ENCODE results near the gene SPOCK3. TPM values are rescaled to one million over a fixed set of nuclear protein-coding genes. Genes with fewer than 3 reads are reported as not detected.

Gene SPOCK3
- total RNA-seq, 2 experiments from 2014 or later: not detected

DNA sequence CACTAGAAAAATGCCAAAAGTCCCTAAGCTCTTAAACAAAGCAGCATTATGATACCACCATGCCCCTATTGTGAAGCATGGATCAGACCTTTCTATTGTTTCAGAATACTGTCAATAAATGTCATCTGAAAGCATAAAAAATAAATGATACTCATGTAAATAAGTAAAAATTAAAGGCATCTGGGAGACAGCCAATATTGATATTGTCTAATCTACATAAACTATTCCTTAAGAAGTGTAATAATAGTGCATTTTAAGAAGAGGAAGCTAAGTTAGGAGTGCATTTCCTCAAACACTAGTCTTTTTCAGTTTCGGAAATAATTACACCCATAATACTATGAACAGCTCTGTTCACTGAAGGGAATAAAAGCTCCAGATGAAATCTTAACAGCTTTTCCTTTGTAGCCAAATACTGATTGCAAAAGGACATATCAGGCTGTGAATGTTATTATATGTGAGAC, 181.6 kb downstream of the SPOCK3 start:
- Mint-ChIP-seq H3K36me3 (ENCODE audit: low read depth) (no peaks in the 10 kb centered on the region), H3K27me3 (no peaks in the 10 kb centered on the region), H3K4me1 (ENCODE audit: low read depth) (no peaks in the 10 kb centered on the region), H3K9me3 (no peaks in the 10 kb centered on the region), H3K27ac (no peak overlapping the region), H3K4me3 (no peak overlapping the region)
- TF ChIP-seq, protein P1, sequence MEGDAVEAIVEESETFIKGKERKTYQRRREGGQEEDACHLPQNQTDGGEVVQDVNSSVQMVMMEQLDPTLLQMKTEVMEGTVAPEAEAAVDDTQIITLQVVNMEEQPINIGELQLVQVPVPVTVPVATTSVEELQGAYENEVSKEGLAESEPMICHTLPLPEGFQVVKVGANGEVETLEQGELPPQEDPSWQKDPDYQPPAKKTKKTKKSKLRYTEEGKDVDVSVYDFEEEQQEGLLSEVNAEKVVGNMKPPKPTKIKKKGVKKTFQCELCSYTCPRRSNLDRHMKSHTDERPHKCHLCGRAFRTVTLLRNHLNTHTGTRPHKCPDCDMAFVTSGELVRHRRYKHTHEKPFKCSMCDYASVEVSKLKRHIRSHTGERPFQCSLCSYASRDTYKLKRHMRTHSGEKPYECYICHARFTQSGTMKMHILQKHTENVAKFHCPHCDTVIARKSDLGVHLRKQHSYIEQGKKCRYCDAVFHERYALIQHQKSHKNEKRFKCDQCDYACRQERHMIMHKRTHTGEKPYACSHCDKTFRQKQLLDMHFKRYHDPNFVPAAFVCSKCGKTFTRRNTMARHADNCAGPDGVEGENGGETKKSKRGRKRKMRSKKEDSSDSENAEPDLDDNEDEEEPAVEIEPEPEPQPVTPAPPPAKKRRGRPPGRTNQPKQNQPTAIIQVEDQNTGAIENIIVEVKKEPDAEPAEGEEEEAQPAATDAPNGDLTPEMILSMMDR (IDR thresholded peaks at IDR 0.05): no peak
- Histone ChIP-seq H3K9me3 (ENCODE audit: control insufficient read depth in 1 of 2, insufficient read depth in 1 of 2, low read length in 2 of 2) (peaks cover 0 to 6% of the 10 kb centered on the region in 2 experiments), H3K4me1 (ENCODE audit: insufficient read depth, low read length) (no peaks in the 10 kb centered on the region), H3K4me3 (ENCODE audit: low read length) (no peak overlapping the region), H3K36me3 (ENCODE audit: insufficient read depth, low read length) (no peaks in the 10 kb centered on the region), H3K27ac (ENCODE audit: low read depth in 1 of 2, low read length in 2 of 2) (no peak overlapping the region), H3K27me3 (ENCODE audit: control insufficient read depth in 1 of 2, insufficient read depth in 2 of 2, low read length in 2 of 2) (no peaks in the 10 kb centered on the region)
- ATAC-seq (ENCODE audit: poor library complexity) (no peak), DNase-seq (no peak)
- ChIA-PET CTCF (no interaction called here), POLR2A (interaction anchor here (0.6 kb wide), 1 partner anchor 1350 kb away, joined by 3 read pairs; no protein-coding TSS in a partner anchor)
- intact Hi-C loops (cut with DNase I, micrococcal nuclease): no loop called here

DNA sequence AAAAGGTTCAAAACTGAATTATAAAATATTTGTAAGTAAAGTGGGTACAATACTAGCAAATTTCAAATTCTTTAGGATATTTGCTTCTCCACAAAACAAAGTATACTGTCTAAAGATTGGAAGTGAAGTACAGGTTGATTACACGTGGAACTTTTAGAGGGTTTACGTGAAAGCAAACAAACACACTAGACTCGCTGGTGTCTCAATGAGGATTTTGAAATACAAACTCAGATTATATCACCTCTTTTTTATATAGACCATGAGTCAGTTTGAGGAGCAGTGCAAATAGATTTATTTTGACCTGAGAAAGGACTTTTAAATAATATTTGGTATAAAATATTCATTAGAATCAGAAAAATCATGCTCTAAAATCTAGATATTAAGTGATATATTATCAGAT, 185.0 kb downstream of the SPOCK3 start:
- Histone ChIP-seq H3K36me3 (ENCODE audit: insufficient read depth, low read length) (no peaks in the 10 kb centered on the region), H3K4me3 (ENCODE audit: low read length) (no peak overlapping the region), H3K27me3 (ENCODE audit: control insufficient read depth in 1 of 2, insufficient read depth in 2 of 2, low read length in 2 of 2) (no peaks in the 10 kb centered on the region), H3K27ac (ENCODE audit: low read depth in 1 of 2, low read length in 2 of 2) (no peak overlapping the region), H3K9me3 (ENCODE audit: control insufficient read depth in 1 of 2, insufficient read depth in 1 of 2, low read length in 2 of 2) (no peaks in the 10 kb centered on the region), H3K4me1 (ENCODE audit: insufficient read depth, low read length) (no peaks in the 10 kb centered on the region)
- POLR2A ChIA-PET: interaction anchor here (0.6 kb wide), 1 partner anchor 15 kb away, joined by 4 read pairs; no protein-coding TSS in a partner anchor
- ATAC-seq (ENCODE audit: poor library complexity) (no peak), DNase-seq (no peak)
- CTCF ChIA-PET: no interaction called here
- H3K27ac Mint-ChIP-seq: no peak overlapping the region
- no peak overlapping the region for H3K4me3 Mint-ChIP-seq
- H3K9me3 Mint-ChIP-seq: no peaks in the 10 kb centered on the region
- H3K27me3 Mint-ChIP-seq: no peaks in the 10 kb centered on the region
- no peaks in the 10 kb centered on the region for H3K4me1 Mint-ChIP-seq (ENCODE audit: low read depth)
- H3K36me3 Mint-ChIP-seq (ENCODE audit: low read depth): no peaks in the 10 kb centered on the region
- TF ChIP-seq, protein P1 (IDR thresholded peaks at IDR 0.05): no peak
- intact Hi-C loops (cut with DNase I, micrococcal nuclease): no loop called here

DNA sequence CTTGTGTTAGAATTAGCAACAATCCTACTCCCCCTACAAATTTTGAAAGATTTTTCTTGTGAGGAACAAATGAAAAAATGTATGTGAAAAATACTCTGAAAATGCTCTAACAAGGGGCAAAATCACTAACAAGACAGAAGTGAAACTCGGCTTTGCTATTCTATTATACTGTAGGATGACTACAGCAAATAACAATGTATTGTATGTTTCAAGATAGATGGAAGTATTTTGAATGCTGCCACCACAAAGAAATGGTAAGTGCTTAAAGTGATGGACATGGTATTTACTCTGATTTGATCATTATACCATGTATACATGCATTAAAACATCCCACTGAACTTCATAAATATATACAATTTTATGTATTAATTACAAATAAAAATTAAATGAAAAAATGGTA, 192.8 kb downstream of the SPOCK3 start:
- intact Hi-C loops (cut with DNase I, micrococcal nuclease): no loop called here
- Mint-ChIP-seq H3K27ac (no peak overlapping the region), H3K4me1 (ENCODE audit: low read depth) (no peaks in the 10 kb centered on the region), H3K27me3 (no peaks in the 10 kb centered on the region), H3K4me3 (no peak overlapping the region), H3K9me3 (peaks cover 2% of the 10 kb centered on the region), H3K36me3 (ENCODE audit: low read depth) (no peaks in the 10 kb centered on the region)
- Histone ChIP-seq H3K27ac (ENCODE audit: low read depth in 1 of 2, low read length in 2 of 2) (no peak overlapping the region), H3K4me1 (ENCODE audit: insufficient read depth, low read length) (no peaks in the 10 kb centered on the region), H3K9me3 (ENCODE audit: control insufficient read depth in 1 of 2, insufficient read depth in 1 of 2, low read length in 2 of 2) (peaks cover 0 to 5% of the 10 kb centered on the region in 2 experiments), H3K27me3 (ENCODE audit: control insufficient read depth in 1 of 2, insufficient read depth in 2 of 2, low read length in 2 of 2) (no peaks in the 10 kb centered on the region), H3K4me3 (ENCODE audit: low read length) (no peak overlapping the region), H3K36me3 (ENCODE audit: insufficient read depth, low read length) (no peaks in the 10 kb centered on the region)
- ChIA-PET POLR2A (no interaction called here), CTCF (no interaction called here)
- ATAC-seq (ENCODE audit: poor library complexity) (no peak), DNase-seq (no peak)
- TF ChIP-seq, protein P1 (IDR thresholded peaks at IDR 0.05): no peak

Measured in CD4-positive, alpha-beta T cell (primary cell).